HCT116 (cell line): ENCODE results near the gene IGFBPL1. TPM values are rescaled to one million over a fixed set of nuclear protein-coding genes. Genes with fewer than 3 reads are reported as not detected.

Experiments used
- ATAC-seq: fragments of 200-7000 bp; cut with Tn5 transposase; 2 replicates; pipeline ENCODE4 v1.9.1; 2020; ENCODE audit warnings: mild to moderate bottlenecking, moderate library complexity
- BruUV-seq: library from RNA; stranded (reverse); fragments of 400-500 nt; replicated peaks from 2 replicates; lab custom pipeline; 2021; lab: Mats Ljungman, UMichigan
- CTCF ChIA-PET: fragments of 300-600 bp; sonication (Branson Sonifier 250); formaldehyde crosslinking; loops from one replicate; lab custom pipeline; 2021; ENCODE audit warnings: antibody characterized with exemption; lab: Charles Lee
- POLR2A ChIA-PET: fragments of 300-600, 350-600 bp; sonication (Branson Sonifier 250); formaldehyde crosslinking; loops from one replicate; lab custom pipeline; 2021; ENCODE audit warnings: antibody characterized with exemption; lab: Charles Lee
- RAD21 ChIA-PET, 2 experiments: fragments of 300-600 bp; sonication (Branson Sonifier 250); formaldehyde crosslinking; loops; one replicate each; lab custom pipeline; 2023; ENCODE audit warnings: low total read pairs in 2 of 2; ENCODE audit not compliant: uncharacterized antibody in 2 of 2, unreplicated experiment in 2 of 2, low non-redundant PET in 1 of 2; lab: Charles Lee
- DNase-seq: peaks from one replicate; pipeline ENCODE4 v3.0.0-alpha.2; 2010; ENCODE audit warnings: low read depth, low spot score
- H2AFZ ChIP-seq: fragments of 200-600 bp; shearing (Covaris generic), sonication (generic); 2 replicates; pipeline ENCODE4 v1.6.1; 2017; ENCODE audit warnings: low read depth, mixed run types, mixed read lengths, antibody characterized with exemption, low read length; ENCODE audit not compliant: poor library complexity, severe bottlenecking
- H3K27ac ChIP-seq: 2 replicates; pipeline ENCODE4 v1.5.1; 2012; ENCODE audit warnings: low read depth, low read length
- H3K27me3 ChIP-seq: fragments of 200-600 bp; sonication (generic); 2 replicates; pipeline ENCODE4 v1.6.1; 2016; ENCODE audit warnings: mixed run types, low read length, mixed read lengths; ENCODE audit not compliant: insufficient read depth
- H3K36me3 ChIP-seq, 2 experiments: fragments of 200-500 bp in 1 of 2; fragments of 200-600 bp in 1 of 2; sonication (Bioruptor generic) in 1 of 2; sonication (generic) in 1 of 2; 2 replicates each; pipeline versions ENCODE4 v1.5.1 to v1.6.1; 2014 to 2016; ENCODE audit warnings: low read length in 2 of 2, inconsistent platforms in 1 of 2, mixed read lengths in 1 of 2, mixed run types in 1 of 2; ENCODE audit not compliant: insufficient read depth in 2 of 2, control insufficient read depth in 1 of 2
- H3K4me1 ChIP-seq, 2 experiments: fragments of 200-600 bp in 1 of 2; sonication (generic) in 1 of 2; 2 replicates each; pipeline versions ENCODE4 v1.5.1 to v1.6.1; 2012 to 2017; ENCODE audit warnings: low read length in 2 of 2, inconsistent platforms in 1 of 2, mild to moderate bottlenecking in 1 of 2, mixed read lengths in 1 of 2, mixed run types in 1 of 2, moderate library complexity in 1 of 2; ENCODE audit not compliant: insufficient read depth in 2 of 2, control insufficient read depth in 1 of 2
- H3K4me2 ChIP-seq: fragments of 200-600 bp; sonication (generic); 2 replicates; pipeline ENCODE4 v1.6.1; 2017; ENCODE audit warnings: mixed run types, low read length, mixed read lengths
- H3K4me3 ChIP-seq, 2 experiments: fragments of 200-600 bp in 1 of 2; sonication (generic) in 1 of 2; replicated peaks in 1 of 2; 2 replicates each; pipeline ENCODE4 v1.5.1; 2011 to 2016; ENCODE audit warnings: low read length in 2 of 2, control low read depth in 1 of 2, low read depth in 1 of 2, mild to moderate bottlenecking in 1 of 2, mixed read lengths in 1 of 2, mixed run types in 1 of 2
- H3K79me2 ChIP-seq: fragments of 200-600 bp; sonication (generic); 2 replicates; pipeline ENCODE4 v1.6.1; 2017; ENCODE audit warnings: mild to moderate bottlenecking, mixed run types, low read length, moderate library complexity, mixed read lengths; ENCODE audit not compliant: insufficient read depth
- H3K9ac ChIP-seq: fragments of 200-600 bp; sonication (generic); 2 replicates; pipeline ENCODE4 v1.6.1; 2016; ENCODE audit warnings: low read length, mixed read lengths
- H3K9me2 ChIP-seq: fragments of 200-600 bp; sonication (generic), shearing (Covaris generic); 2 replicates; pipeline ENCODE4 v1.6.1; 2017; ENCODE audit warnings: mixed run types, mild to moderate bottlenecking, moderate library complexity; ENCODE audit not compliant: insufficient read depth
- H3K9me3 ChIP-seq, 2 experiments: fragments of 200-500 bp in 1 of 2; fragments of 200-600 bp in 1 of 2; sonication (Bioruptor generic) in 1 of 2; sonication (generic) in 1 of 2; 2 replicates each; pipeline ENCODE4 v1.6.1; 2014 to 2017; ENCODE audit warnings: low read length in 2 of 2, mixed read lengths in 2 of 2, inconsistent platforms in 1 of 2, low read depth in 1 of 2, mild to moderate bottlenecking in 1 of 2, mixed run types in 1 of 2, moderate library complexity in 1 of 2; ENCODE audit not compliant: control insufficient read depth in 1 of 2, insufficient read depth in 1 of 2
- H4K20me1 ChIP-seq: fragments of 200-600 bp; sonication (generic), shearing (Covaris generic); 2 replicates; pipeline ENCODE4 v1.6.1; 2017; ENCODE audit warnings: mixed run types, mild to moderate bottlenecking, moderate library complexity; ENCODE audit not compliant: insufficient read depth
- ATF3 ChIP-seq: IDR thresholded peaks from 2 replicates; pipeline ENCODE4 v1.6.1; 2012
- EGR1 ChIP-seq: IDR thresholded peaks from 2 replicates; pipeline ENCODE4 v1.6.1; 2012; ENCODE audit warnings: low read depth
- EZH2phosphoT487 ChIP-seq: fragments of 200-600 bp; IDR thresholded peaks from 2 replicates; pipeline ENCODE4 v1.6.1; 2018; ENCODE audit warnings: antibody characterized with exemption, borderline replicate concordance
- JUND ChIP-seq: IDR thresholded peaks from 2 replicates; pipeline ENCODE4 v1.6.1; 2012
- REST ChIP-seq: IDR thresholded peaks from 2 replicates; pipeline ENCODE4 v1.6.1; 2012; ENCODE audit warnings: low read depth
- TCF7L2 ChIP-seq: IDR thresholded peaks from 2 replicates; pipeline ENCODE4 v1.7.0; 2011; ENCODE audit warnings: borderline replicate concordance, inconsistent platforms; ENCODE audit not compliant: insufficient read depth, insufficient read length; ENCODE audit errors: extremely low read depth
- ZNF274 ChIP-seq: fragments of 200-500 bp; sonication (Bioruptor generic); IDR thresholded peaks from 2 replicates; pipeline ENCODE4 v1.6.1; 2014; ENCODE audit warnings: mild to moderate bottlenecking, low read depth, low read length, inconsistent platforms
- intact Hi-C: fragments of 100-400 bp; cut with micrococcal nuclease; formaldehyde crosslinking; loops from 2 replicates; pipeline ENCODE4 v1.10.0; 2022
- total RNA-seq: library from RNA; stranded (reverse); gene quantifications from one replicate; pipeline ENCODE4 v1.2.1, GENCODE V29; 2021; ENCODE audit not compliant: unreplicated experiment

Gene IGFBPL1
- total RNA-seq, 1 experiment from 2014 or later: not detected

- ChIA-PET CTCF (no interaction called here), RAD21 (no interaction called here), POLR2A (no interaction called here)
- Histone ChIP-seq H3K4me2 (no peak overlapping the region), H3K27me3 (no peaks in the 10 kb centered on the region), H3K79me2 (peaks cover 17% of the 10 kb centered on the region), H3K27ac (no peak overlapping the region), H3K36me3 (no peaks in the 10 kb centered on the region), H3K9ac (no peak overlapping the region), H4K20me1 (no peaks in the 10 kb centered on the region), H3K9me2 (no peaks in the 10 kb centered on the region), H3K4me3 (no peak overlapping the region), H3K4me1 (peaks cover 5 to 13% of the 10 kb centered on the region in 2 experiments; a peak in 3 of 4 replicates), H2AFZ (no peak overlapping the region), H3K9me3 (peaks cover 3 to 4% of the 10 kb centered on the region in 2 experiments; a peak in 1 of 4 replicates)
- ATAC-seq (no peak), DNase-seq (no peak)
- no peak for TF ChIP-seq EZH2phosphoT487
- no peak for TF ChIP-seq JUND
- no peak for TF ChIP-seq ZNF274
- no peak for TF ChIP-seq REST
- no peak for TF ChIP-seq TCF7L2
- no peak for TF ChIP-seq EGR1
- TF ChIP-seq ATF3: no peak
- intact Hi-C loops: no loop called here
- no TSS peak for BruUV-seq
Observed at GRCh38 chr9:38389313-38389712, 34.9 kb downstream of the IGFBPL1 start.
